Epithelial cell of esophagus (primary cell): ENCODE measurements around the gene CYTH4.

Experiments
- DNase-seq: peaks from one replicate; pipeline ENCODE4 v3.0.0; 2010; ENCODE audit warnings: low read depth
- H3K4me3 ChIP-seq: 2 replicates; pipeline ENCODE4 v1.5.1; 2011; ENCODE audit warnings: mild to moderate bottlenecking, low read length, control low read depth
- TF ChIP-seq, protein P1 (sequence below): IDR thresholded peaks from 2 replicates; pipeline ENCODE4 v1.5.1; 2011; ENCODE audit warnings: low read depth, mild to moderate bottlenecking, low read length, control low read depth, inconsistent platforms; ENCODE audit not compliant: insufficient read depth; ENCODE audit errors: missing control alignments

CYTH4 gene

DNA sequence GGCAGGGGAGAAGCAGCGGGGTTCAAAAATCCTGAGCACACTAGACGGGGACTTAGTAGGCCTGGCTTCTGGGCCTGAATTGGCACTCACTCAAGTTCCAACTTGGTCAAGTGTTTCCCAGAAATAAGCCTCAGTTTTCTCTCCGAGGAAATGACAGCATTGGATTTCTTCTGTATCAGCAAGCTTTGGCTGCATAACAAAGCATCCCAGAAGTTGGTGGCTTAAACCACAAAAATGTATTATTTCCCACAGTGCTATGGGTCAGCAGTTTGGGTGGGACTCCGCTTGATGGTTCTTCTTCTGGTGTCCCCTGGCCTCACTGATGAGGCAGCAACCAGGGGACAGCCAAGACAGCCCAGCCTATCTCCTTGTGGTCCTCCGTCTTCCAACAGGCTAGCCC is 1.6 kb upstream of the CYTH4 start:
- no peak overlapping the region for H3K4me3 ChIP-seq
- no peak for DNase-seq
- TF ChIP-seq, protein P1, sequence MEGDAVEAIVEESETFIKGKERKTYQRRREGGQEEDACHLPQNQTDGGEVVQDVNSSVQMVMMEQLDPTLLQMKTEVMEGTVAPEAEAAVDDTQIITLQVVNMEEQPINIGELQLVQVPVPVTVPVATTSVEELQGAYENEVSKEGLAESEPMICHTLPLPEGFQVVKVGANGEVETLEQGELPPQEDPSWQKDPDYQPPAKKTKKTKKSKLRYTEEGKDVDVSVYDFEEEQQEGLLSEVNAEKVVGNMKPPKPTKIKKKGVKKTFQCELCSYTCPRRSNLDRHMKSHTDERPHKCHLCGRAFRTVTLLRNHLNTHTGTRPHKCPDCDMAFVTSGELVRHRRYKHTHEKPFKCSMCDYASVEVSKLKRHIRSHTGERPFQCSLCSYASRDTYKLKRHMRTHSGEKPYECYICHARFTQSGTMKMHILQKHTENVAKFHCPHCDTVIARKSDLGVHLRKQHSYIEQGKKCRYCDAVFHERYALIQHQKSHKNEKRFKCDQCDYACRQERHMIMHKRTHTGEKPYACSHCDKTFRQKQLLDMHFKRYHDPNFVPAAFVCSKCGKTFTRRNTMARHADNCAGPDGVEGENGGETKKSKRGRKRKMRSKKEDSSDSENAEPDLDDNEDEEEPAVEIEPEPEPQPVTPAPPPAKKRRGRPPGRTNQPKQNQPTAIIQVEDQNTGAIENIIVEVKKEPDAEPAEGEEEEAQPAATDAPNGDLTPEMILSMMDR: no peak

DNA sequence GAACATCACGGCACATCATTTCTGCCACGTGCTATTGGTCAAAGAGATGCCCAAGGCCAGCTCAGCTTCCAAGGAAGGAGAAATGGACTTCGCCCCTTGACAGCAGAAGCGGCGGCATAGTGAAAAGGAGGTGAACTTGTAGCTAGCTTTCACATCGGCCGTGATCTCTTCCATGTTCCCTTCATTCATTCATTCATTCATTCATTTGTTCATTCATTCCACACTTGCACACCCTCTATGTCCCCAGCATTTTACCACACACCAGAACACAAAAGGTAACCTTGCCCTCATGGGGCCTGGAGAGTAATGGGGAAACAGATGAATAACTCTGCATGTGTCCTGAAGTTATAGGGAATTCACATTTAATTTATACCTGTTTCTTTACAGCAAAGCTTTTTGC is 1.1 kb upstream of the CYTH4 start:
- DNase-seq: no peak
- TF ChIP-seq, protein P1: no peak

DNA sequence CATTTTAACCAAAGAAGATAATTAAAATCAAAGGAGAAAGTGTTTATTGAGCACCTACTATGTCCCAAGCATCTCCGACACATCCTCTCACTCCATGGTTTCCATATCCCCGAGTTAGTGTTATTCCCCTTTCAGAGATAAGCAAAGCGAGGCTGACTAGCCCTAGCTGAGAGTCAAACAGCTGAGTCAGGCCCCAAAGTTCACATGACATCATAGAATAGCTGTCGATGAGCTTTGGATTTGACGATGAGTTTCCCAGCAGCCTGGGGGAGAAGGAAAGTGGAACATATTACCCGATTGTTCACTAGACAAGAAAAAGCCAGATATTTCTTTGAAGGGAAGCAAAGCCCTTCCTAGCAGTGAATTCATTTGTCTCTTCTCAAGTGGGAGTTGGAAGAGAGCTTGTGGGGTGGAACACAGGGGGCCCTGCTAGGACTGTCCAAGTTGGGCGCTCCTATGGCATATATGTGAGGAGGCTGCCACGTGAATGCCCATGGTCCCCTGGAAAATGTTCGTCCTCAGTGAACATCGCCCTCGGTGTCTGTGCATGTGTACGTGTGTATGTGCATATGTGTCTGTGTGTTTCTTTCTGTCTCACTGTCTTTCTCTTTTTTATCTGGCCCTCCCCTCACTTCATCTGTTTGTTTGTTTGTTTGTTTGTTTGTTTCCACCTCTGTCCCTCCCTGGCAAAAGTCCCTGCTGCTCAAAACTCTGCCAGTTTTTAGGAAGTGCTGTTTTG is 493 bp upstream of the CYTH4 start:
- no peak overlapping the region for H3K4me3 ChIP-seq
- DNase-seq: no peak
- TF ChIP-seq, protein P1: no peak

More for the DNA sequence above, 1.1 kb upstream of the CYTH4 start:
- H3K4me3 ChIP-seq: no peak overlapping the region

DNA sequence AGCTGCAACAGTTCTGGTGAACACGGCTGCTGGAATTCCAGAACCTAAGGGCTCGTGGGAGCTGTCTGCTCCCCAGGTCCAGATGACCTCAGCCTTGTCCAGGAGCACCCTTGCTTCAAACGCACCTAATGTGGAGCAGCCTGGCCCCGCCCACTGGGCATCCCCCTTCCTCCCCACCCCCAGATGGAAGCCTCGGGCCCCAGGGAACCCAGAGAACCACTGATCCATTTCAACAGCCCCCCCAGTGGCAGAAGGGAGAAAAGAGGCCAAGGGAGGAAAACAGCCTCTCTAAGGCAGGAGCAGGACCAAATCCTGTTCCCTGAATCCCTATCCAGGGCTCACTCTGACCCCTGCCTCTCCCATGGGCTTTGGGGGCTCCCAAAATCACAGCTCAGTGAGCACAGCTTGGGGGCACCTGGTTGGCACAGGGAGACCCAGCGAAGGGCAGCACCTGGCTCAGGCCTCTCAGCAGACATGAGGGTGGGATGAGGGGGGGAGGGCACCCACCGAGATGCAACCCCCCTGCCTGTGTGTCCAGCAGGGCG is 1.2 kb downstream of the CYTH4 start:
- TF ChIP-seq, protein P1: peak; percentile 45
- DNase-seq: no peak
- H3K4me3 ChIP-seq: no peak overlapping the region

DNA sequence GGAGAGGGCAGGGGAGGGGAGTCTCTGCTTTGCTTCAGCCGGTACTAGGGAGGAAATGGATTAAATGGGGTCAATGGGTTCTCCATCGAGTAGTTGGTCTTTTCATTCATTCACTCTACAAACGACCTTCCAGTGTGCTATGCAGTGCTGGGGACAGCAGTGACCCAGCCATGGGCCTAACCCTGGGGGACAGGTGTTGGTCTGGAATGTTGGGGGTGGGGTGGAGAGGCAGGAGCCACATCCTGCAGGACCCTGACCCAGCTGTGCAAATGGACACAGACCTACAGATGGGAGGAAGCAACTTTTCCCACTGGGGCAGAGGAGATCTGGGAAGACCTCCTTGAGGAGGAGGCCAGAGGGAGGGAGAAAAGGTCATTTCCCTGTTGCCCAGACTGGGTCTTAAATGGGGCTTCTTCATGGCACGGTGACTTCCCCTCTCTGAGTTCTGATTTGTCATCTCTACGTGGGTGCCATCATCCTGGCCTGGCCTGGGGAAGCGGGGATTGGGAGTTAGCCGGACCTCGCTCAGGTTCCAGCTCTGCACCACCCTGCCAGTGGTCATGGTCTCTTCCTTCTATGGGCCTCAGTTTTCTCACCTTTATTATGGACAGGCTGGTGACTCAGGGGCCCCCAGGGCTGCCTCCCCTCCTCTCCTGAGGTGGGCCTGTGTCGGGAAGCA is 2.0 kb downstream of the CYTH4 start:
- no peak for DNase-seq
- H3K4me3 ChIP-seq: no peak overlapping the region
- TF ChIP-seq, protein P1: no peak

DNA sequence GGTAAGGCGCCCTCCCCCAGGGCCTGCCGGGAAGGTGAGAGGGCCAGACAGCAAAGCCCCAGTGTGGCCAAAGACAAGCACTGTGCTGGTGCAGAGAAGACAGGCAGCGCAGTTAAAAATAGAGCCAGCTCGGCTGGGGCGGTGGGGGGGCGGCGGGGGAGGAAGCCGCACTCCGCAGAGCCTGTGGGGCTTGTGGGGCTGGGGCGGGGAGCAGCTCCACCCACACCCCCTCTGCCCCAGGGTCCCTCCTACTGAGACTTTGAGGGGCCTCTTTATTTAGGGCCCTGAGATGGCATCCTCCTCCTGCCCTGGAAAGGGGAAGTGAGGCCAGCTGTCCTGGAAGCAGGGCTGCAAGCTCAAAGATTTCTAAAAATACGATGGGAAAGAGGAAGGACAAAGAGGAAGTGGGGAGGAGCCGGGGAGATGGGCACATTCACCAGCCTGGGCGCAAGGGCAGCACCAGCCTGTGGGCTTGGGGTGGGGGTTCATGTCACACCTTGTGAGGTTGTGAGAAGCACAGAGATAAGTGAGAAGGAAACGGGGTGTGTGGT is 2.6 kb downstream of the CYTH4 start:
- DNase-seq: no peak
- TF ChIP-seq, protein P1: no peak
- H3K4me3 ChIP-seq: no peak overlapping the region
